T-helper 17 cell (primary cell): ENCODE measurements around the gene DERL3. TPM values are rescaled to one million over a fixed set of nuclear protein-coding genes. Genes with fewer than 3 reads are reported as not detected.

Experiments
- ATAC-seq: fragments of 150-1000 bp; cut with Tn5 transposase; 2 replicates; pipeline ENCODE4 v1.10.0; 2021; ENCODE audit warnings: mild to moderate bottlenecking, moderate library complexity
- DNase-seq, 3 donors: peaks; one replicate each; pipeline versions ENCODE4 v3.0.0 to v3.0.0-alpha.2; 2020 to 2021
- H3K9me3 ChIP-seq: one replicate; pipeline ENCODE4 v1.7.0; 2013; ENCODE audit warnings: low read length, mild to moderate bottlenecking; ENCODE audit not compliant: control insufficient read depth, poor library complexity, severe bottlenecking
- H3K27ac Mint-ChIP-seq: one replicate; pipeline ENCODE4 v1.8.0; 2022; ENCODE audit warnings: mild to moderate bottlenecking, moderate library complexity, mixed read lengths
- H3K27me3 Mint-ChIP-seq: one replicate; pipeline ENCODE4 v1.8.0; 2022; ENCODE audit warnings: mixed read lengths
- H3K36me3 Mint-ChIP-seq: one replicate; pipeline ENCODE4 v1.8.0; 2022; ENCODE audit warnings: low read depth, mixed read lengths
- H3K4me1 Mint-ChIP-seq: one replicate; pipeline ENCODE4 v1.8.0; 2022; ENCODE audit warnings: mild to moderate bottlenecking, mixed read lengths
- H3K4me3 Mint-ChIP-seq: one replicate; pipeline ENCODE4 v1.8.0; 2022; ENCODE audit warnings: mild to moderate bottlenecking, moderate library complexity, mixed read lengths
- total RNA-seq, 4 donors: library from RNA in 2 of 4; stranded (reverse) in 2 of 4; gene quantifications; one replicate each; pipeline ENCODE4 v1.2.3 and lab custom pipeline; 2022 to 2026

DERL3 gene
- total RNA-seq, 2 donors from 2014 or later, result 2.7 to 3.6 TPM

DNA sequence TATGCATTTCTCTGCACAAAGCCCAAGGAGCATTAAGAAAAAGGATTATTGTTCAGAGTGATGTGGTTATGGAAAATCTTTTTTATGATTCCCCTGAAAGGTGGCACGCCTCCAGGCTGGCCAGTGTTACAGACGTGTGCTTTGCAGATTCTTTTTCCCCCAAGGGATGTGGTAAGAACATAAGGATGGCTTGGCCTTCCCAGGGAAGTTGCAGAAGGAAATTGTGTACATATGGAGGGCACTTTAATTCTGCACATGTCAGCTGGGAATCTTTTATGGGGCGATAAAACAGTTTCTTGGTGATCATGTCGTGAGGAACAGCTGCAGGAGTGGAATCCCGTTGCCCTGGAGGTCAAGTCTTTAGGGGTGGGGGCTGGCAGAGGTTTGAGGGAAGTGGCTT, 42.3 kb downstream of the DERL3 start:
- Mint-ChIP-seq H3K27ac (no peak overlapping the region), H3K36me3 (peaks cover 6% of the 10 kb centered on the region), H3K4me1 (peaks cover 4% of the 10 kb centered on the region), H3K27me3 (no peaks in the 10 kb centered on the region), H3K4me3 (no peak overlapping the region)
- DNase-seq (no peak), ATAC-seq (no peak)
- H3K9me3 ChIP-seq, result no peaks in the 10 kb centered on the region

DNA sequence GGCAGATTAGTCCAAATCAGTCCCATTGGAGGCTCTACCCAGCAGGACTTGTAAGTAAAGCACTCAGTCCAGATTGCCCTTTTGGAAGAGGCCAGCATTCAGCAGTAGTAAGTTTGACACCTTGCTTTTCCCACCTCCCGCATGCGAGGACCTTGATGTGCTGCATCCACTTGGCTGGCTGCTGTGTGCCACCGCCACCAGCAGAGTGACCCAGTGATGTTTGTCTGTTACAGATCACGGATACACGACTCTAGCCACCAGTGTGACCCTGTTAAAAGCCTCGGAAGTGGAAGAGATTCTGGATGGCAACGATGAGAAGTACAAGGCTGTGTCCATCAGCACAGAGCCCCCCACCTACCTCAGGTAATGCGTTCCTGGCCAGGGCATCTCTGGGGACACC, 45.5 kb downstream of the DERL3 start:
- Mint-ChIP-seq H3K27me3 (no peaks in the 10 kb centered on the region), H3K4me1 (peaks cover 10% of the 10 kb centered on the region), H3K4me3 (no peak overlapping the region), H3K27ac (no peak overlapping the region), H3K36me3 (peaks cover 4% of the 10 kb centered on the region)
- no peaks in the 10 kb centered on the region for H3K9me3 ChIP-seq
- DNase-seq (no peak), ATAC-seq (no peak)

DNA sequence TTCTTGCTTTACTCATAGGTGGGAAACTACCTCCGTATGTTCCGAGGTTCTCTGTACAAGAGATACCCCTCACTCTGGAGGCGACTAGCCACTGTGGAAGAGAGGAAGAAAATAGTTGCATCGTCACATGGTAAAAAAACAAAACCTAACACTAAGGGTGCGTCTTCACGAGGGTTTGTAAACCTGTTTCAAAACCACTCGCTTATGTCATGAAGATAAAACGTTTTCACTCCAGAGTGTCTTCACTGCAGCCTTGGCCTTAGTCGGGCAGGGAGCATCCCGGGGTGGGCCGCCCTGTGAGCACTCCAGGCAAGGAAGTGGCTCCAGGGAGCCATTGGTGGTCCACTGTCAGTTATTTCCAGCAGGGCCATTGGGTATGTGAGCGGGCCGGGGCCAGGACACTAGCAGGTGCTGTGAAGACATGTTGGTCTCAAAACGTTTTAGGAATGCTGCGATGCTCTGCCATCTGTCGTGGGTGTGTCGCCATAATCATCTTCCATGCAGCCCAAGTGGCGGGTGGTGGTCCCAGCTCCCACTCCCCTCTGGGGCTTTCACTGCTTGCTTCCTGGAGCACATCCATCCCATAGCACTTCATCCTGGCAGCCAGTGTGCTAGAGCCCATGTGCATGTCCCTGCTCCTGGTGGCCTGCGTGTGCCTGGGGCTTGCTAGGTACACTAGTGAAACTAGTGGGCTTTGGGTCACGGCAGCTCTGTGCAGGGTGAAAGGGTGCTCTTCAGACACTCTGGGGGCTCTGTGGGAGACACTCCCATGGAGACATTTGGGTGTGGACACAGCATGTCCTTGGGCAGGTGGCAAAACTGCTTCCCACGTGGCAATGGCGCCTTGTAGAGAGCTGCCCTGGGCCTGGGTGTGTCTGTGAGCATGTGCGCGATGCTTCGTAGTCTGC, 46.8 kb downstream of the DERL3 start:
- Mint-ChIP-seq H3K27ac (no peak overlapping the region), H3K4me3 (no peak overlapping the region), H3K27me3 (no peaks in the 10 kb centered on the region), H3K36me3 (peaks cover 4% of the 10 kb centered on the region), H3K4me1 (peaks cover 10% of the 10 kb centered on the region)
- H3K9me3 ChIP-seq, result no peaks in the 10 kb centered on the region
- no peak for ATAC-seq
- no peak for DNase-seq

- no peak for DNase-seq
- Mint-ChIP-seq H3K27me3 (no peaks in the 10 kb centered on the region), H3K4me1 (peaks cover 14% of the 10 kb centered on the region)
Observed at GRCh38 chr22:23790819-23791737, 47.7 kb downstream of the DERL3 start.

GRCh38 chr22:23789638-23790037, 49.2 kb downstream of the DERL3 start:
- peaks cover 4% of the 10 kb centered on the region for H3K36me3 Mint-ChIP-seq
- H3K27me3 Mint-ChIP-seq, result no peaks in the 10 kb centered on the region
- DNase-seq, result no peak
- H3K27ac Mint-ChIP-seq, result no peak overlapping the region
- peaks cover 14% of the 10 kb centered on the region for H3K4me1 Mint-ChIP-seq
- no peak for ATAC-seq
- H3K4me3 Mint-ChIP-seq, result peak overlapping the region; percentile 1
- no peaks in the 10 kb centered on the region for H3K9me3 ChIP-seq

More at GRCh38 chr22:23790819-23791737, 47.7 kb downstream of the DERL3 start:
- Mint-ChIP-seq H3K4me3 (peak overlapping the region; percentile 25), H3K27ac (no peak overlapping the region), H3K36me3 (peaks cover 4% of the 10 kb centered on the region)
- no peak for ATAC-seq
- H3K9me3 ChIP-seq, result no peaks in the 10 kb centered on the region

- no peak overlapping the region for H3K27ac Mint-ChIP-seq
- peak overlapping the region; percentile 1 for H3K4me3 Mint-ChIP-seq
- H3K4me1 Mint-ChIP-seq, result peaks cover 14% of the 10 kb centered on the region
- no peak for ATAC-seq
- H3K9me3 ChIP-seq, result no peaks in the 10 kb centered on the region
- DNase-seq, result no peak
- H3K27me3 Mint-ChIP-seq, result no peaks in the 10 kb centered on the region
- H3K36me3 Mint-ChIP-seq, result peaks cover 4% of the 10 kb centered on the region
Observed at GRCh38 chr22:23789121-23789520, 49.7 kb downstream of the DERL3 start.

DNA sequence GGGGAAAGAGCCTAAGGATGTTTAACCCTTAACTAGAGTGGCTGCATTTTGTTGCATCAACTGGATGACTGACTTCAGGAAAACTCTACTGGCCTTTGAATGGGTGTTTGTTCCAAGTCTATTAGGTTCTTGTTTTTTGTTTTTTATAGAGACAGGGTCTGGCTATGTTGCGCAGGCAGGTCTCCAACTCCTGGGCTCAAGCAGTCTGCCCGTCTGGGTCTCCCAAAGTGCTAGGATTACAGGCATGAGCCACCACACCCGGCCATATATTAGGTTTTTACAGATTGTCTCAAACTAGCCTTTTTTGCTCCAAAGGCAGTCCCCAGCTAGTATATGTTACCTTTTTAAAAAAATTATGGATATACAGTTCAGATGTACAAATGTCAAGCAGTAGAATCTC, 50.9 kb downstream of the DERL3 start:
- H3K27me3 Mint-ChIP-seq, result no peaks in the 10 kb centered on the region
- ATAC-seq (no peak), DNase-seq (no peak)
- peaks cover 10% of the 10 kb centered on the region for H3K4me1 Mint-ChIP-seq
- H3K4me3 Mint-ChIP-seq, result peak overlapping the region; percentile 91
- H3K27ac Mint-ChIP-seq, result peak overlapping the region; percentile 88
- H3K9me3 ChIP-seq, result no peaks in the 10 kb centered on the region
- H3K36me3 Mint-ChIP-seq, result no peaks in the 10 kb centered on the region

DNA sequence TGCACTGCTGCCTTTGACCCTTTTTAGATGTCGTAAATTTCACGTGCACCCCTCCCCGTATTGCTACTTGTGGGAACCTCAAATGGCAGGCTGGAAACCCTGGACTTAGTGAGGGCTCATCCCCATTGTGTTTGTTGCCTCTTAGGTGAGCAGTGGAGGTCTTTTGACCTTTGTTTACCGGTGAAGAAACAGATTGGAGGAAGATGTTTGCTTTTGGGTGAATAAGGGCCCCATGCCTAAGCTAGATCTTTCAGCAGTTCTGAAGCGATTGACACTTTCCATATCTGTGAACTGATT, 51.3 kb downstream of the DERL3 start:
- H3K9me3 ChIP-seq, result no peaks in the 10 kb centered on the region
- H3K4me1 Mint-ChIP-seq, result peaks cover 10% of the 10 kb centered on the region
- DNase-seq, result no peak
- ATAC-seq, result peak; percentile 43
- peak overlapping the region; percentile 91 for H3K4me3 Mint-ChIP-seq
- H3K27me3 Mint-ChIP-seq, result no peaks in the 10 kb centered on the region
- no peaks in the 10 kb centered on the region for H3K36me3 Mint-ChIP-seq
- peak overlapping the region; percentile 88 for H3K27ac Mint-ChIP-seq

GRCh38 chr22:23786752-23787599, 51.8 kb downstream of the DERL3 start, which contains the start of gene SMARCB1:
TSS of gene SMARCB1 (plus strand) at chr22:23786966. CDS start at chr22:23787170, 204 bp downstream.
- Mint-ChIP-seq H3K36me3 (no peaks in the 10 kb centered on the region), H3K27me3 (no peaks in the 10 kb centered on the region), H3K4me1 (peaks cover 10% of the 10 kb centered on the region), H3K27ac (peak within 1 kb of the TSS; percentile 88), H3K4me3 (peak within 1 kb of the TSS; percentile 91)
- no peaks in the 10 kb centered on the region for H3K9me3 ChIP-seq
- peak; percentile 91 for ATAC-seq
- DNase-seq, result peak; percentile 82 to 90 (median 90)

DNA sequence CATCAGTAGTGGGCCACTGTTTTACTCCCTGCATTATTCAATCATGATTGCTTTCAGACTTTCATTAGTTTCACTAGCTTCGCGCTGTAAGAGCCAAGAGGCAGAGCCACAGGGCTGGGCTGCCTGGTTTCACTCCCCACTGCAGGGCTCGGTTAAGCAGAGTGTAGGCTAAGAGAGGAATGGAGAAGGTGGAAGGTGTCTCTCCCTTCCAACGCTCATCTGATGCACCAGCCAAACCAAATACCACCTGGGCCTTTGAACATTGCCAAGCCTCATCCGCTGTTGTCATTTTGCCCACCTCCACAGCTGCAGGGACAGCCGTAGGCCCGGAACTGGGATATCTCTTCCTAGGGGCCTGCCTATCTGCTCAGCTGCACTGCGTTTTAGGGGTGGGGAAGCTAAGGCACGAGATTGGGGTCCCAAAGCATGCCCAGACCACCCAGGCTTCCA, 52.5 kb downstream of the DERL3 start:
- H3K36me3 Mint-ChIP-seq, result no peaks in the 10 kb centered on the region
- peak overlapping the region; percentile 88 for H3K27ac Mint-ChIP-seq
- H3K9me3 ChIP-seq, result no peaks in the 10 kb centered on the region
- peaks cover 10% of the 10 kb centered on the region for H3K4me1 Mint-ChIP-seq
- ATAC-seq (no peak), DNase-seq (no peak)
- H3K27me3 Mint-ChIP-seq, result no peaks in the 10 kb centered on the region
- H3K4me3 Mint-ChIP-seq, result peak overlapping the region; percentile 91
